ENCODE measurements around the gene HS3ST5. TPM values are rescaled to one million over a fixed set of nuclear protein-coding genes. Genes with fewer than 3 reads are reported as not detected.

The HS3ST5 gene
- total RNA-seq, 1 experiment from 2014 or later, result 14.4 TPM

- Histone ChIP-seq H3T11ph (ENCODE audit: low read length) (no peak overlapping the region), H4K20me1 (ENCODE audit: control insufficient read depth, insufficient read depth, insufficient read length) (no peaks in the 10 kb centered on the region), H3K4me2 (ENCODE audit: insufficient read depth, insufficient read length, low read length) (no peak overlapping the region), H3K9ac (ENCODE audit: extremely low read depth, insufficient read length, low read length) (no peak overlapping the region), H2BK120ac (ENCODE audit: low read depth, low read length, poor library complexity, severe bottlenecking) (no peak overlapping the region), H3K27me3 (ENCODE audit: insufficient read depth, low read length) (no peaks in the 10 kb centered on the region), H3K56ac (ENCODE audit: insufficient read length, low read depth, low read length) (no peak overlapping the region), H3K9me3 (ENCODE audit: control insufficient read depth, low read depth, low read length) (no peaks in the 10 kb centered on the region), H2AFZ (ENCODE audit: low read length) (no peak overlapping the region), H4K5ac (ENCODE audit: insufficient read length, low read depth, low read length) (no peak overlapping the region), H2AK5ac (ENCODE audit: insufficient read length, low read length) (no peak overlapping the region), H3K79me2 (ENCODE audit: insufficient read depth, low read length) (no peaks in the 10 kb centered on the region), H2BK20ac (ENCODE audit: low read depth, low read length, poor library complexity, severe bottlenecking) (no peak overlapping the region), H3K4me1 (ENCODE audit: insufficient read depth, low read length) (no peaks in the 10 kb centered on the region), H3K23ac (ENCODE audit: insufficient read length, low read depth, low read length) (no peak overlapping the region), H2BK5ac (ENCODE audit: insufficient read length, low read length) (no peak overlapping the region), H3K23me2 (ENCODE audit: insufficient read length, low read depth, low read length, poor library complexity, severe bottlenecking) (no peaks in the 10 kb centered on the region), H3K4ac (ENCODE audit: low read depth, low read length) (no peak overlapping the region), H3K14ac (ENCODE audit: insufficient read depth, low read length) (no peak overlapping the region), H3K79me1 (ENCODE audit: insufficient read depth, low read depth, low read length, poor library complexity, severe bottlenecking) (no peaks in the 10 kb centered on the region), H2BK12ac (ENCODE audit: insufficient read length, low read depth, low read length) (no peak overlapping the region), H3K18ac (ENCODE audit: insufficient read length, low read depth, low read length) (no peak overlapping the region), H4K91ac (ENCODE audit: insufficient read length, low read depth, low read length) (no peak overlapping the region), H3K27ac (ENCODE audit: insufficient read length, low read depth, low read length) (no peak overlapping the region), H2BK15ac (ENCODE audit: low read depth, low read length) (no peak overlapping the region), H4K8ac (replicated peaks; ENCODE audit: insufficient read length, low read depth, low read length) (no peak overlapping the region)
- no peak for DNase-seq
- no peak overlapping the region for H3K27ac Mint-ChIP-seq
- no peak overlapping the region for H3K4me3 Mint-ChIP-seq
- H3K27me3 Mint-ChIP-seq (ENCODE audit: low read depth), result no peaks in the 10 kb centered on the region
- TF ChIP-seq CTCF (conservative IDR thresholded peaks at IDR 0.05), result no peak
- no peaks in the 10 kb centered on the region for H3K9me3 Mint-ChIP-seq
- H3K36me3 Mint-ChIP-seq (ENCODE audit: insufficient read depth in 1 of 3, low read depth in 3 of 3), result no peaks in the 10 kb centered on the region
- no peaks in the 10 kb centered on the region for H3K4me1 Mint-ChIP-seq
Measured at GRCh38 chr6:114033606-114034005, 309.2 kb downstream of the HS3ST5 start.
